Breast epithelium (tissue), 4 donors: ENCODE measurements around the gene TUSC2. TPM values are rescaled to one million over a fixed set of nuclear protein-coding genes. Genes with fewer than 3 reads are reported as not detected.

Experiments used
- DNase-seq, 2 donors: peaks; one replicate each; pipeline ENCODE4 v3.0.0-alpha.2; 2019; ENCODE audit warnings: low spot score in 2 of 2
- H3K27ac ChIP-seq, 2 donors: fragments of 200-600 bp; sonication (generic) in 1 of 2; one replicate each; pipeline ENCODE4 v1.5.1; 2016 to 2019; ENCODE audit warnings: mild to moderate bottlenecking in 1 of 2
- H3K27me3 ChIP-seq, 2 donors: fragments of 200-600 bp; sonication (generic) in 1 of 2; one replicate each; pipeline versions ENCODE4 v1.5.1 to v1.6.0; 2017 to 2019; ENCODE audit warnings: control low read depth in 1 of 2, mild to moderate bottlenecking in 1 of 2
- H3K36me3 ChIP-seq: fragments of 200-600 bp; one replicate; pipeline ENCODE4 v1.5.1; 2019
- H3K4me1 ChIP-seq, 2 donors: fragments of 200-600 bp; sonication (generic); one replicate each; pipeline ENCODE4 v1.5.1; 2016 to 2019; ENCODE audit warnings: control low read depth in 1 of 2
- H3K4me3 ChIP-seq, 3 donors: fragments of 200-600 bp; sonication (generic); 1 replicate in 2 of 3; 2 replicates in 1 of 3; pipeline ENCODE4 v1.5.1; 2016 to 2019; ENCODE audit warnings: mild to moderate bottlenecking in 3 of 3, moderate library complexity in 2 of 3
- H3K9me3 ChIP-seq, 2 donors: fragments of 200-600 bp; sonication (generic) in 1 of 2; one replicate each; pipeline ENCODE4 v1.5.1; 2016 to 2019; ENCODE audit warnings: control low read depth in 1 of 2
- POLR2A ChIP-seq: fragments of 450-650 bp; IDR thresholded peaks from one replicate; pipeline ENCODE4 v1.6.1; 2016; ENCODE audit warnings: antibody characterized with exemption, mild to moderate bottlenecking, moderate library complexity
- POLR2AphosphoS5 ChIP-seq, 3 donors: sonication (generic); formaldehyde crosslinking; IDR thresholded peaks; one replicate each; pipeline ENCODE4 v1.6.1; 2017; ENCODE audit warnings: antibody characterized with exemption in 3 of 3
- intact Hi-C: fragments of 100-400 bp; cut with DNase I; formaldehyde crosslinking; loops from one replicate; pipeline ENCODE4 v1.15.1; 2023; ENCODE audit warnings: low total_unique reads
- total RNA-seq, 3 donors: library from RNA; depleted of rRNA; stranded (reverse); fragments of >200 nt; gene quantifications; one replicate each; pipeline ENCODE4 v1.1.0, GENCODE V29; 2016
- TF ChIP-seq, protein P1 (sequence below), 3 donors: fragments of 450-650 bp; IDR thresholded peaks; one replicate each; pipeline ENCODE4 v1.5.1; 2016 to 2017; ENCODE audit warnings: antibody characterized with exemption in 3 of 3, mild to moderate bottlenecking in 3 of 3, moderate library complexity in 3 of 3

The TUSC2 gene
- total RNA-seq, 3 donors from 2014 or later = 18.1 to 25.9 (median 21.3) TPM

DNA sequence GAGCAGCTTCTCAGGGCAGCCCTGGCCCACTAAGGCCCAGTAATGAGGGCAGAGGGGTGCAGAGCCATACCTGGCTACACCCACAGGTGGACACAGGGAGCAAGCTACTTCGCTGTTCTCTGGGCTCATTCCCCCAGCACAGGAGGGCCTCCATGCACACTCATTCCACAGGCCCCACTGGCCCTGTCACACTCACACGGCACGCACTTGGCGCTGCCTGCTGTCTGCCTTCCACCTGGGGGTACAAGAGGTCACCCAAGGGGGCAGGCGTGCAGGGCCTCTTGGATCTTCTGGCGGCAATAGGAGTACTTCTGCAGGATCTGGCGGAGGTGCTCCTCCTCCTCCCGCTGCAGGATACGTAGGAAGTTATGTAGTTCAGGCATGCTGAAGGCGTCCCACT is 2.3 kb upstream of the TUSC2 start:
- intact Hi-C loops = no loop called here
- no peak for DNase-seq
- Histone ChIP-seq H3K4me1 (peaks cover under 1 to 19% of the 10 kb centered on the region in 2 donors), H3K27ac (no peak overlapping the region), H3K4me3 (no peak overlapping the region), H3K9me3 (no peaks in the 10 kb centered on the region), H3K27me3 (no peaks in the 10 kb centered on the region), H3K36me3 (peaks cover 8% of the 10 kb centered on the region)
- TF ChIP-seq POLR2A = no peak
- no peak for TF ChIP-seq POLR2AphosphoS5 (IDR thresholded peaks at IDR 0.05)
- TF ChIP-seq, protein P1, sequence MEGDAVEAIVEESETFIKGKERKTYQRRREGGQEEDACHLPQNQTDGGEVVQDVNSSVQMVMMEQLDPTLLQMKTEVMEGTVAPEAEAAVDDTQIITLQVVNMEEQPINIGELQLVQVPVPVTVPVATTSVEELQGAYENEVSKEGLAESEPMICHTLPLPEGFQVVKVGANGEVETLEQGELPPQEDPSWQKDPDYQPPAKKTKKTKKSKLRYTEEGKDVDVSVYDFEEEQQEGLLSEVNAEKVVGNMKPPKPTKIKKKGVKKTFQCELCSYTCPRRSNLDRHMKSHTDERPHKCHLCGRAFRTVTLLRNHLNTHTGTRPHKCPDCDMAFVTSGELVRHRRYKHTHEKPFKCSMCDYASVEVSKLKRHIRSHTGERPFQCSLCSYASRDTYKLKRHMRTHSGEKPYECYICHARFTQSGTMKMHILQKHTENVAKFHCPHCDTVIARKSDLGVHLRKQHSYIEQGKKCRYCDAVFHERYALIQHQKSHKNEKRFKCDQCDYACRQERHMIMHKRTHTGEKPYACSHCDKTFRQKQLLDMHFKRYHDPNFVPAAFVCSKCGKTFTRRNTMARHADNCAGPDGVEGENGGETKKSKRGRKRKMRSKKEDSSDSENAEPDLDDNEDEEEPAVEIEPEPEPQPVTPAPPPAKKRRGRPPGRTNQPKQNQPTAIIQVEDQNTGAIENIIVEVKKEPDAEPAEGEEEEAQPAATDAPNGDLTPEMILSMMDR (IDR thresholded peaks at IDR 0.05) = no peak

DNA sequence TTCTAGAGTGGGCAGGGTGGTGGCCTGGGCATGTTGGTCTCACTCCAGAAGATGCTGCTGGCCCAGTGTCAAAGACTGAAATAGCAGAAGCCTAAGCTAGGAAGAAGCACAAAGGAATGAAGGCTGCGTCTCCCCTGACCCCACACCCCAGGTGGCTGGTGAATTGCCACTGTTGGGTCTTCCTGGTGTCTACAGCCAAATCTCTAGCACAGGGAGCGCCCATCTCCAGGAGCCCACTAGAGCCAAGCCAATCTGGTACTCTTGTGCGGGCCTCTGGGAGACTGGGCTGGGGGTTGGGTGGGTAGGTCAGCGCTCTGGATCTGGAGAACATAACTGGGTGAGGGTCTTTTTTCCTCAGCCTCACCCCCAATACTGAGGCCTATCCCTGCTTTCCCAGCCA is 894 bp downstream of the TUSC2 start:
- TF ChIP-seq POLR2AphosphoS5 (IDR thresholded peaks at IDR 0.05) = no peak
- TF ChIP-seq POLR2A = no peak
- TF ChIP-seq, protein P1 (IDR thresholded peaks at IDR 0.05) = no peak
- Histone ChIP-seq H3K27ac (peak overlapping the region in 1 of 2 donors; percentile 89), H3K9me3 (no peaks in the 10 kb centered on the region), H3K4me3 (peak overlapping the region; percentile 97 to 100 (median 98)), H3K4me1 (peaks cover 0 to 16% of the 10 kb centered on the region in 2 donors), H3K27me3 (no peaks in the 10 kb centered on the region), H3K36me3 (peaks cover 8% of the 10 kb centered on the region)
- intact Hi-C loops = no loop called here
- DNase-seq = no peak

DNA sequence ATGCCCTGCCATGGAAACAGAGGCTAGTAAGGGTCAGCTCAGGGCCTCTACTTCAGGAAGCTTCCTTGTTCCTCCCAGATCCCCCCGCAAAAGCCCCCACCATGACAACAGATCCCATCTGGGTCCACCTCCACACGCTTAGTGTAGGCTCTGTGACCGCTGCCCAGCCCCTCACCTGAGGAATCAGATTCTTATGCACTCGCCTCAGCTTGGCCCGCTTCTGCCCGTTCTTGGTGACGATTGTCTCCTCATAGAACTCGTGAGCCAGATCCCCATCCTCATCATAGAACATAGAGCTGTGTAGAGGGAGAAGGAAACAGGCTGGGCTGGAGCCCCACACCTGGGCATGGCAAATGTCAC is 1.9 kb downstream of the TUSC2 start:
- TF ChIP-seq, protein P1 (IDR thresholded peaks at IDR 0.05) = no peak
- TF ChIP-seq POLR2AphosphoS5 (IDR thresholded peaks at IDR 0.05) (no peak), POLR2A (no peak)
- H3K4me1 ChIP-seq = peaks cover 0 to 20% of the 10 kb centered on the region in 2 donors

GRCh38 chr3:50325497-50326181 is 2.4 kb downstream of the TUSC2 start:
- intact Hi-C loops = no loop called here
- peak overlapping the region; percentile 8 to 21 for H3K27ac ChIP-seq

More for the DNA sequence above, 1.9 kb downstream of the TUSC2 start:
- no peak for DNase-seq
- intact Hi-C loops = no loop called here
- Histone ChIP-seq H3K36me3 (peaks cover 2% of the 10 kb centered on the region), H3K27me3 (no peaks in the 10 kb centered on the region), H3K9me3 (no peaks in the 10 kb centered on the region), H3K27ac (no peak overlapping the region), H3K4me3 (no peak overlapping the region)

GRCh38 chr3:50325113-50325480 is 2.9 kb downstream of the TUSC2 start:
- Histone ChIP-seq H3K27me3 (no peaks in the 10 kb centered on the region), H3K27ac (peak overlapping the region; percentile 8 to 31), H3K4me1 (peaks cover under 1 to 23% of the 10 kb centered on the region in 2 donors), H3K4me3 (no peak overlapping the region), H3K9me3 (no peaks in the 10 kb centered on the region), H3K36me3 (no peaks in the 10 kb centered on the region)
- intact Hi-C loops = no loop called here
- no peak for DNase-seq
- TF ChIP-seq POLR2A (no peak), POLR2AphosphoS5 (IDR thresholded peaks at IDR 0.05) (no peak)
- TF ChIP-seq, protein P1 (IDR thresholded peaks at IDR 0.05) = no peak

More at GRCh38 chr3:50325497-50326181, 2.4 kb downstream of the TUSC2 start:
- Histone ChIP-seq H3K36me3 (no peaks in the 10 kb centered on the region), H3K27me3 (no peaks in the 10 kb centered on the region), H3K4me3 (no peak overlapping the region), H3K4me1 (peaks cover 0 to 20% of the 10 kb centered on the region in 2 donors), H3K9me3 (no peaks in the 10 kb centered on the region)
- TF ChIP-seq, protein P1 (IDR thresholded peaks at IDR 0.05) = no peak
- TF ChIP-seq POLR2AphosphoS5 (IDR thresholded peaks at IDR 0.05) = no peak
- DNase-seq = no peak
